Stimulated activated CD4-positive, alpha-beta T cell treated with anti-CD3 and anti-CD28 coated beads, Interleukin-4, amount 100 ng/mL, for 24 hours (primary cell): Measurements from ENCODE around the gene MBP.
"Not testable (repeated sequence)": the region's sequence is repeated elsewhere in the genome, so short reads cannot be mapped to it uniquely, and the experiment has no call there.

Experiments used
- DNase-seq: peaks from one replicate; pipeline ENCODE4 v3.0.0-alpha.2; 2020

MBP gene

GRCh38 chr18:77043541-77044280 lies 88.9 kb downstream of the MBP start:
- no peak for DNase-seq

GRCh38 chr18:77042583-77042982 lies 90.0 kb downstream of the MBP start:
- DNase-seq, result no peak

GRCh38 chr18:77039196-77040130 lies 93.1 kb downstream of the MBP start:
- DNase-seq, result no peak

GRCh38 chr18:77038182-77038858 lies 94.3 kb downstream of the MBP start:
- DNase-seq, result no peak

GRCh38 chr18:77037567-77037966 lies 95.0 kb downstream of the MBP start:
- DNase-seq, result no peak

- no peak for DNase-seq
These were observed 97.0 kb downstream of the MBP start for GRCh38 chr18:77035380-77036187.

GRCh38 chr18:77033575-77033974 lies 99.0 kb downstream of the MBP start:
- no peak for DNase-seq

- DNase-seq, result no peak
These were observed 100.3 kb downstream of the MBP start for GRCh38 chr18:77032181-77032701.

- DNase-seq, result no peak
These were observed 100.9 kb downstream of the MBP start for GRCh38 chr18:77031662-77032061.

- DNase-seq, result no peak
These were observed 102.4 kb downstream of the MBP start for GRCh38 chr18:77030201-77030600.

GRCh38 chr18:77025831-77026363 lies 106.7 kb downstream of the MBP start:
- DNase-seq, result no peak

GRCh38 chr18:77025123-77025522 lies 107.5 kb downstream of the MBP start:
- DNase-seq, result no peak

GRCh38 chr18:77024476-77024875 lies 108.1 kb downstream of the MBP start:
- no peak for DNase-seq

- no peak for DNase-seq
These were observed 109.3 kb downstream of the MBP start for GRCh38 chr18:77023102-77023782.

GRCh38 chr18:77022556-77022955 lies 110.0 kb downstream of the MBP start:
- no peak for DNase-seq

- no peak for DNase-seq
These were observed 110.5 kb downstream of the MBP start for GRCh38 chr18:77022116-77022515.

- not testable (repeated sequence) for DNase-seq
These were observed 111.1 kb downstream of the MBP start for GRCh38 chr18:77021478-77021877.

GRCh38 chr18:77021075-77021474 lies 111.5 kb downstream of the MBP start:
- DNase-seq, result no peak

GRCh38 chr18:77020561-77020960 lies 112.0 kb downstream of the MBP start:
- no peak for DNase-seq

- no peak for DNase-seq
These were observed 112.9 kb downstream of the MBP start for GRCh38 chr18:77019641-77020040.

- not testable (repeated sequence) for DNase-seq
These were observed 113.9 kb downstream of the MBP start for GRCh38 chr18:77018650-77019049.
